H7 (cell line): ENCODE results near the gene EYA2. TPM values are rescaled to one million over a fixed set of nuclear protein-coding genes. Genes with fewer than 3 reads are reported as not detected.

ENCODE experiments used
- DNase-seq: peaks from one replicate; pipeline ENCODE4 v3.0.0; 2012
- H3K27me3 ChIP-seq: 2 replicates; pipeline ENCODE4 v1.6.0; 2011; ENCODE audit warnings: mild to moderate bottlenecking, low read length; ENCODE audit not compliant: control insufficient read depth, insufficient read depth
- H3K36me3 ChIP-seq: replicated peaks from 2 replicates; pipeline ENCODE4 v1.5.1; 2011; ENCODE audit warnings: low read length; ENCODE audit not compliant: control insufficient read depth, insufficient read depth
- H3K4me3 ChIP-seq: 2 replicates; pipeline ENCODE4 v1.5.1; 2011; ENCODE audit warnings: low read depth, mild to moderate bottlenecking, control low read depth, low read length, moderate library complexity; ENCODE audit not compliant: insufficient read depth
- total RNA-seq: library from RNA; depleted of rRNA; stranded (reverse); fragments of >200 nt; shearing (Covaris generic); gene quantifications from 2 replicates; pipeline ENCODE4 v1.2.3, GENCODE V29; 2014

The EYA2 gene
- total RNA-seq, 1 experiment from 2014 or later = 1.7 TPM

DNA sequence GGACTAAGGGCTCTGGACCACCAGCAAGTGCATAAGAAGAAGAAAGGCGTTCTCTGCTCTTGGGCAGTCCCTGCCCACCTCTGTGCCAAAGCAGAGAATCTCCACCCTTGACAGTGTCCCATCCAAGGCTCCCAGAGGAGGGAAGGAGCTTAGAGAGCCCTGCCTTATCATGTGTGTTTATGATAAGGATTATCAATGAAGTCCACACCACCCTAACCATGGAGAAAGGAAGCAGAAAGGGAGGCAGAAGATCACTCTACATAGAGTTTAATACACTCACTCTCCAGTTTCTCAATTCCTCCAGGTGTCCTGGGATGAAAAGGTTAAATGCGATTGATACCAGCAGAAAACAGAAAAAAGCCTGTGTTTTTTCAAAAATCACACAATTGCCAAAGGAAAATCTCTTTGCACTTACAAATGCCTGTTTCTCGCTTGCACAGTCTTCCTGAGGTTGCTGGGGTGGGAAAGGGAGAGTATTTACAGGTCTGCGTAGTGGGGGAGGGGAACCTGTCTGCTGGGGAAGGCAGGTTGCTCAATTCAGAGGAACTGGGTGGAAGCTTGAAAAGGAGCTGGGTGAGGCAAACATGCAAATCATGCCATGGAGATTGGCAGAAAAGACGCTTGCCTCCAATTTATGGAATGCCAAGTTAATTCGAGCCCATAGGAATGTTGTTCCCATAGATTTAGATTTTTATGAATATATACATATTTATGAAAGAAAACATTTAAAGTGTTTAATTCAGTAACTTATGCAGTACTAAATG, 104.0 kb downstream of the EYA2 start:
- Histone ChIP-seq H3K36me3 (no peaks in the 10 kb centered on the region), H3K27me3 (no peaks in the 10 kb centered on the region), H3K4me3 (no peak overlapping the region)
- peak; percentile 56 for DNase-seq

GRCh38 chr20:46999801-47000465, 105.3 kb downstream of the EYA2 start:
- Histone ChIP-seq H3K27me3 (no peaks in the 10 kb centered on the region), H3K36me3 (no peaks in the 10 kb centered on the region), H3K4me3 (no peak overlapping the region)
- no peak for DNase-seq

DNA sequence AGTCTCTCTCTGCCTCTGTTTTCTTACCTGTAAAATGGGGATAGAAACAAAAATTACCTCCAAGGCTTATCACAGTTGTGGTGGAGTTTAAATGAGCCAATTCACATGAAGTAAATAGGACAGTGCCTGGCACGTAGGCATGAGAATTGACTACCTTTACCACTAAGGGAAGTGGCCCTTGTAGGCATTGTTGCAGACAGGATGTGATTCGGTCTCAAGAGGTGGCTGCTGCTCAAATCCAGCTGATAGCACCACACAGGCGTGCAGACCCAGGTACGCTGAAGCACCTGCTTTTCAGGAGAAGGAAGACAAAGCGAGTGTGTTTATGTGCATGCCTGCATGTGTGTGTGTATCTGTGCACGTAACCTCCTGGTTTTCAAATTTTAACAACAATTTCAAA, 108.6 kb downstream of the EYA2 start:
- no peaks in the 10 kb centered on the region for H3K36me3 ChIP-seq
- H3K4me3 ChIP-seq = no peak overlapping the region
- H3K27me3 ChIP-seq = no peaks in the 10 kb centered on the region
- DNase-seq = no peak

DNA sequence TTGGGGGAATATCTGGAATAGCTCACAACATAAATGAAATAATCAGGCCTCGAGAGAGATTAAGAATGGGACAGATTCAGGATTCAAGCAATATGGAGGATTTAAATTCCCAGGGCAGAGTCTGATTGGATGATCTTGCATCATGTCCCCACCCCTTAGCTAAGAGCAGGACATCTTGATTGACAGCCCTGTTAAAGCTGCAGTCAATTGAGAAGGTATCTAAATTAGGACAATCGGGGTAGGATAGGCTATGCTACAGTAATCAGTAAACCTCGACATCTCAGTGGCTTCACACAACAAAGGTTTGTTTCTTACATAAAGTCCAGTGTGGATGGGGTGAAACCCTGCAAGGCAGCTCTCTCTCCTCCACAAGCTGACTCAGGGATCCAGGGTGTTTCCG, 109.5 kb downstream of the EYA2 start:
- no peak for DNase-seq
- Histone ChIP-seq H3K27me3 (no peaks in the 10 kb centered on the region), H3K4me3 (no peak overlapping the region), H3K36me3 (no peaks in the 10 kb centered on the region)

DNA sequence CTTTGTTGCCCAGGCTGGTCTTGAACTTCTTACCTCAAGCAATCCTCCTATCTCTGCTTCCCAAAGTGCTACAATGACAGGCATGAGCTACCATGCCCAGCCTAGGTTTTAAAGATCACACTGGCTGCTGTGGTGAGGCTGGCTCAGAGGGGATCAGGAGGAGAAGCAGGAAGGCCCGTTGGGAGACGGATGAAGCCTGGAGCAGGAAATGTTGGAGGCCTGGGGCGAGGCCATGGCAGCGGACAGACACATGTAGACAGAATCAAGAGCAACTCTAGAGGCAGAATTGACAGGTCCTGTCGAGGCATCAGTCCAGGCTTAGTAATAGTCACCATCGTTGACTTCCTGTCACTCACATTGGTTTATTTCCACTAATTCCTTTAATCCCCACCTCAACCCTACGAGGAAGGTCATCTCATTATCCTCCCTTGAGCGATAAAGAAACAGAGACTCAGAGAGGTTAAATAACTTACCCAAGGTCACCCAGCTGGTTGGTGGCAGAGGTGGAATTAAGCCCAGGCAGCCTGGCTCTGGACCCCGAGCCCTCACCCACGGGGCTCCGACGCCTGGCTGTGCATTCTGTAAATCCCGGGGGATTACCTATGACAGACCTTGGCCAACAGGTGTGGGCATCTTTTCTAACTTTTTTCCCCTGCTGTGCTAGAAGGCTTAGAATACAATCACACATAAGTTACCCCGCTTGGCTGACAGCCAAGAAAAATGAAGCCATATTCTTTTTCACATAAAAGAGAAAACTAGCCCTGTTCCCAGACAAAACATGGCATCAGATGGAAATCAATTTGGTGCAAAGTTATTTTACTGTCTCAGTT, 113.4 kb downstream of the EYA2 start:
- DNase-seq = no peak
- Histone ChIP-seq H3K36me3 (no peaks in the 10 kb centered on the region), H3K4me3 (no peak overlapping the region), H3K27me3 (no peaks in the 10 kb centered on the region)

DNA sequence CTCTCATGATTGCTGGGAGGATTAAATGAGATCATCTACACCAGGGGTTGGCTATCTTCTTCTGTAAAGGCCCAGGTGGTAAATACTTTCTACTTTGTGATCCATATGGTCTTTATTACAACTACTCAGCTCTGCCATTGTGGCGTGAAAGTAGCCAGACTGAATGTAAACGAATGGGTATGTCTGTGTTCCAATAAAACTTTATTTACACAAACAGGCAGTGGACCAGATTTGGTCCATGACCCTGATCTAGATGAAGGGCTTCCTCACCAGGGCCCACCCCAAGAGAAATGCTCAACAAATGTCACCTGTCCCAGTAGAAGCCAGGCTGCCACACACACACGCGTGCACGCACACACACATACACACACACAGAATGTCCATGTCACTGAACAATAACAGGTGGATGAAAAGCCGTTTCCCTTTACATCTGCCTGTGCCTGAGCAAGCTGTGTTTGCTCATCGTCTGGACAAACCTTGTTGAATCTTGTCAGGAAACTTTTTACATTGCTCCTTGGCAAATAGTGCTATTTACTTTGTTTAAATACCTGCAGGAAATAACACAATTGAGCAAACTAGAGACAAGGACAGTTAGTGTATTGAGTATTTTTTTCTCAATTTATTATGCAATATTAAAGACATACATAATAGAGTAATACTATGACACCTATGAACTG, 114.3 kb downstream of the EYA2 start:
- Histone ChIP-seq H3K36me3 (no peaks in the 10 kb centered on the region), H3K4me3 (no peak overlapping the region), H3K27me3 (no peaks in the 10 kb centered on the region)
- no peak for DNase-seq

DNA sequence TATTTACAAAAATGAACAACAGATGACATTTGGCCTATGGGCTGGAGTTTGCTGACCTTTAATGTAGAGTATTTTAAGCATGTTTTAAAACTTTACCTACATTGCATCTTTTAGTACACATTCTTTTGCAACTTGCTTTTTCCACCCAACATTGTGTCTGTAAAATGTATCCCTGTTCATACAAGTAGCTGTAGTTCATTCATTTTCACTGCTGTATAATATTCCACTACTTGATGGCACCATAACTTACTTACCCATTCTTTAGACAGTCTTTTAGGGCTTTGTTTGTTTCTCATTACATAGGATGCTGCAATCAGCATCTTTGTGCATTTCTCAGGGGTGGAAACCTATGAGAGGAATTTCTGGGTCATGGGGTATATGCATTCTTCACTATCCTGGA, 115.1 kb downstream of the EYA2 start:
- H3K27me3 ChIP-seq = no peaks in the 10 kb centered on the region
- DNase-seq = no peak
- no peak overlapping the region for H3K4me3 ChIP-seq
- H3K36me3 ChIP-seq = no peaks in the 10 kb centered on the region

DNA sequence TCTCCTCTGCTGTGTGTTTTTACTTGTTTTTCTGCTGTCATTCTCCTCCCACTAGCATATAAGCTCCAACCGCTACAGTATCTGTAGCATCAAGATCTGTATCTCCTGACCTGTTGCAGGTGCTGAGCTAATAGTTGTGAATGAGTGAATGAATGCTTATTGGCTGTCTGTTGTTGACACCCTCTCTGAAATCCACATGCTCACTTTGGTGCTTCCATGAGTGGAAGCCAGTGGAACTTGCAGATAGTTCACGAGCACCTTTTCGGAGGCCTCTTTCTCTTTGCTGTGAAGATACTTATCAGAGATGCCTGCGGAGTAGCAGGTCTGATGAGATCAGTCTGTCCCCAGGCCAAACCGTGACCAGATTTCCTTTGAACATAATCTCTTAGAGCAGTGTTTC, 117.3 kb downstream of the EYA2 start:
- no peaks in the 10 kb centered on the region for H3K27me3 ChIP-seq
- DNase-seq = no peak
- H3K4me3 ChIP-seq = no peak overlapping the region
- H3K36me3 ChIP-seq = no peaks in the 10 kb centered on the region

DNA sequence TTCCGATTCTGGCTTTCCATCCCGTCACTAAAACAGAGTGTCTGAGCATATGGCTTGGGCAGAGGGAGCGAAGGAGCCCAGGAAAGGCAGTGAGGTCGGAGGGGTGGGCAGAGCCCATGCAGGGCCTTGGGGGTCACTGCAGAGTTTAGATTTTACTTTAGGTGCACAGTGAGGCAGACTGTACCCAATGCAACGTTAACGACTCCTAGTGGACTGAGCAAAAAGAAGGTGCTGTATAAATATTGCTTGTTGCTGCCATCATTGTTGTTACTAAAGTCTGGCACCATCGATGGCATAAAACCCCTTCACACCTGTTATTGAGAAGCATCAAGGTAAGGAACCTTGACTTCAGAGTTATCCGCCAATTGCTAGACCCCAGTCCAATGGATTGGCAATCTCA, 119.0 kb downstream of the EYA2 start:
- Histone ChIP-seq H3K27me3 (no peaks in the 10 kb centered on the region), H3K36me3 (no peaks in the 10 kb centered on the region), H3K4me3 (no peak overlapping the region)
- no peak for DNase-seq

GRCh38 chr20:47016068-47016664, 121.5 kb downstream of the EYA2 start:
- DNase-seq = peak; percentile 52
- H3K4me3 ChIP-seq = no peak overlapping the region
- H3K27me3 ChIP-seq = no peaks in the 10 kb centered on the region
- H3K36me3 ChIP-seq = no peaks in the 10 kb centered on the region

DNA sequence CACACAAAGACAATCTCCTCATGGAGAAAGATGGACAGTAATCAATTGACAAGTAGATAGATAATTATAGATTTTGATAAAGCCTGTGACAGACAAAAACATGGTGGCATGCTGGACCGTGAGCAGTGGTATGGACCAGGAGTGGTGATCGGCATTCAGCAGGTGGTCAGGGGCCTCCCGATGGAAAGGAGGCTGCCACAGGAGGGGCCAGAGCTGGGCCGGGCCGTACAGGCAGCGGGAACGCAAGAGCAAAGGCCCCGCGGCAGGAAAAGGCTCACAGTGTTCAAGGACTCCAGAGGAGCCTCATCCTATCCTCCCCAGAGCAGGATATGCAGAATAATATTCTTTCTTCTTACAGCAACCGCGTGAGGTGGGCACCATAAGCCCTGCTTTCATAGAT, 123.7 kb downstream of the EYA2 start:
- H3K36me3 ChIP-seq = no peaks in the 10 kb centered on the region
- H3K4me3 ChIP-seq = no peak overlapping the region
- no peaks in the 10 kb centered on the region for H3K27me3 ChIP-seq

GRCh38 chr20:47019121-47019824, 124.6 kb downstream of the EYA2 start:
- Histone ChIP-seq H3K27me3 (no peaks in the 10 kb centered on the region), H3K36me3 (no peaks in the 10 kb centered on the region), H3K4me3 (no peak overlapping the region)
- DNase-seq = no peak

More for the DNA sequence above, 123.7 kb downstream of the EYA2 start:
- DNase-seq = no peak

GRCh38 chr20:47020231-47020630, 125.6 kb downstream of the EYA2 start:
- no peak for DNase-seq
- Histone ChIP-seq H3K4me3 (no peak overlapping the region), H3K36me3 (no peaks in the 10 kb centered on the region), H3K27me3 (no peaks in the 10 kb centered on the region)

DNA sequence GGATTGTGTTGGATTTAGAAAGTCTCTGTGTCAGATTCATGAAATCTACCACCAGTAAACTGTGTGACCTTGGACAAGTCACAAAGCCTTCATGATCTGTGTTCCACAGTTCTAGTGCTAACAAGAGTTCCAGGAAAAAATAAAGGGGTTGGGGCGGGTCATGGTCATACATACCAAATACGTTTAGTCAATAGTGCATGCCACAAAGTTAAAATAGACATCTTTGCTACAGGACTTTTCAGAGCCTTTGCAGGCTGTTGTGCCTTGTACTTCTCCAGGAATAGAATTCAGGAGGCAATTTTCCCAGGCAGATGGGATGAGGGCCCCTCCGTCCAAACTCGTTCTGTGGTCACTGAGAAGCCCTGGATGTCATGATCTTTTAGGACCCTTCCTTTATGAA, 127.2 kb downstream of the EYA2 start:
- no peaks in the 10 kb centered on the region for H3K27me3 ChIP-seq

More for the DNA sequence above, 127.2 kb downstream of the EYA2 start:
- H3K36me3 ChIP-seq = no peaks in the 10 kb centered on the region
- DNase-seq = no peak
- H3K4me3 ChIP-seq = no peak overlapping the region
